SK-N-SH treated with all-trans-retinoic acid at 6 μM for 48 hours (cell line): ENCODE measurements around the gene SMLR1.

ENCODE experiments used
- GLIS3 ChIP-seq: fragments of 250-450 bp; sonication (Bioruptor Pico); IDR thresholded peaks from 2 replicates; pipeline ENCODE4 v1.5.0; 2020; ENCODE audit warnings: mild to moderate bottlenecking, moderate library complexity
- ISL1 ChIP-seq: fragments of 250-450 bp; sonication (Bioruptor Pico); IDR thresholded peaks from 2 replicates; pipeline ENCODE4 v2.1.2; 2022; ENCODE audit warnings: mild to moderate bottlenecking, moderate library complexity
- RARB ChIP-seq: fragments of 250-450 bp; sonication (Bioruptor Pico); IDR thresholded peaks from 2 replicates; pipeline ENCODE4 v1.8.0; 2021; ENCODE audit warnings: mild to moderate bottlenecking, moderate library complexity
- ZFP3 ChIP-seq: fragments of 250-450 bp; sonication (Bioruptor Pico); IDR thresholded peaks from 2 replicates; pipeline ENCODE4 v1.5.0; 2020; ENCODE audit warnings: mild to moderate bottlenecking, moderate library complexity
- TF ChIP-seq, protein P1 (sequence below): fragments of 250-450 bp; sonication (Bioruptor Pico); IDR thresholded peaks from 2 replicates; pipeline ENCODE4 v1.5.0; 2020; ENCODE audit warnings: mild to moderate bottlenecking, moderate library complexity

DNA sequence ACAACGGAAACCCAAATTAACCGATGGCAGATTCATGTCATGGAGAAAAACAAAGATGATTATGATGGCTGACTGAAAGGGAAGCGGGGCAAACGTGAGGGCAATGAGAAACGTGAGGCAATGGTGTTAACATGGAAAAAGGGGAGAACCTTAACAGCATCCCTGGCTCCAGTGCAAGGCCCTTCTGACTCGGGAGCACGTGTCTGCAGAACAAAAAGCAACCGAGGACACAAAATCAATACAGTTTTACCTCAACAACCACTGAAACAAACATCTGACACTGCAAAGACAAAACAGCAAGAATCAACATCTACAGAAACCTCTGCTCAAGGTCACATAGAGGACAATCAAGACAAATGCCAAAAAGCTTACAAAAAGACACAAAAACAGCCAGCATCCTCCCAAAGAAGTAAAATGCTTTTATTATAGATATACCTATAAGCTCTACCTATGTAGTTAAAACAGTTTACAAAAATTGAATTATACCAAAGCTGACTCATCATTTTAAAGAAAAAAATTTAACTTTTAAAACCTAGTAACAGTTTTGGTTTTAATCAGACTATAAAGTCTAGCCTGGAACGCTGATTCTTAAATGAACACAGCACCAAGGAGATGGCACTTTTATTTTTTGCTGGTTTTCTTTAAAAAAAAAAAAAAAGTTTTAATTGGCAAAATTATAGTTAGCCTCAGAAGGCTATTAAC lies 43.1 kb downstream of the SMLR1 start:
- no peak for TF ChIP-seq RARB (CRISPR knock-in tag)
- no peak for TF ChIP-seq ISL1 (CRISPR knock-in tag)
- TF ChIP-seq GLIS3 (CRISPR knock-in tag): no peak
- TF ChIP-seq ZFP3 (CRISPR knock-in tag): no peak
- TF ChIP-seq, protein P1, sequence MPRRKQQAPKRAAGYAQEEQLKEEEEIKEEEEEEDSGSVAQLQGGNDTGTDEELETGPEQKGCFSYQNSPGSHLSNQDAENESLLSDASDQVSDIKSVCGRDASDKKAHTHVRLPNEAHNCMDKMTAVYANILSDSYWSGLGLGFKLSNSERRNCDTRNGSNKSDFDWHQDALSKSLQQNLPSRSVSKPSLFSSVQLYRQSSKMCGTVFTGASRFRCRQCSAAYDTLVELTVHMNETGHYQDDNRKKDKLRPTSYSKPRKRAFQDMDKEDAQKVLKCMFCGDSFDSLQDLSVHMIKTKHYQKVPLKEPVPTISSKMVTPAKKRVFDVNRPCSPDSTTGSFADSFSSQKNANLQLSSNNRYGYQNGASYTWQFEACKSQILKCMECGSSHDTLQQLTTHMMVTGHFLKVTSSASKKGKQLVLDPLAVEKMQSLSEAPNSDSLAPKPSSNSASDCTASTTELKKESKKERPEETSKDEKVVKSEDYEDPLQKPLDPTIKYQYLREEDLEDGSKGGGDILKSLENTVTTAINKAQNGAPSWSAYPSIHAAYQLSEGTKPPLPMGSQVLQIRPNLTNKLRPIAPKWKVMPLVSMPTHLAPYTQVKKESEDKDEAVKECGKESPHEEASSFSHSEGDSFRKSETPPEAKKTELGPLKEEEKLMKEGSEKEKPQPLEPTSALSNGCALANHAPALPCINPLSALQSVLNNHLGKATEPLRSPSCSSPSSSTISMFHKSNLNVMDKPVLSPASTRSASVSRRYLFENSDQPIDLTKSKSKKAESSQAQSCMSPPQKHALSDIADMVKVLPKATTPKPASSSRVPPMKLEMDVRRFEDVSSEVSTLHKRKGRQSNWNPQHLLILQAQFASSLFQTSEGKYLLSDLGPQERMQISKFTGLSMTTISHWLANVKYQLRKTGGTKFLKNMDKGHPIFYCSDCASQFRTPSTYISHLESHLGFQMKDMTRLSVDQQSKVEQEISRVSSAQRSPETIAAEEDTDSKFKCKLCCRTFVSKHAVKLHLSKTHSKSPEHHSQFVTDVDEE: no peak
